ENCODE data around the gene ZBTB42. TPM values are rescaled to one million over a fixed set of nuclear protein-coding genes. Genes with fewer than 3 reads are reported as not detected.

Gene ZBTB42
- total and polyA plus RNA-seq, 2 of the 13 experiments (the other 11 are each of a cell fraction or from before 2014, with no cell fraction given), result 2.8 to 4.2 TPM

GRCh38 chr14:104852280-104852663, 51.4 kb downstream of the ZBTB42 start:
- Histone ChIP-seq H3K27me3 (ENCODE audit: control insufficient read depth in 1 of 2, insufficient read depth in 2 of 2, low read length in 2 of 2) (peaks cover 6 to 21% of the 10 kb centered on the region in 2 experiments; a peak in 4 of 5 replicates), H3K4me3 (replicated peaks in 1 of 3; ENCODE audit: insufficient read depth in 1 of 3, low read depth in 2 of 3, low read length in 3 of 3) (no peak overlapping the region), H3K9ac (ENCODE audit: insufficient read depth, low read depth, low read length) (no peak overlapping the region), H3K4me2 (ENCODE audit: low read depth, low read length) (no peak overlapping the region), H3K4me1 (ENCODE audit: insufficient read depth, low read length) (peaks cover 14% of the 10 kb centered on the region), H2AFZ (ENCODE audit: low read length) (no peak overlapping the region), H3K36me3 (replicated peaks in 1 of 2; ENCODE audit: control insufficient read depth in 1 of 2, insufficient read depth in 2 of 2, low read length in 2 of 2) (no peaks in the 10 kb centered on the region), H3K9me3 (ENCODE audit: low read length) (no peaks in the 10 kb centered on the region), H4K20me1 (ENCODE audit: insufficient read depth, low read length) (0 out of 2 replicates have a peak, but pooled peaks cover 2% of the 10 kb centered on the region), H3K27ac (ENCODE audit: extremely low read length, insufficient read depth, low read length) (no peak overlapping the region), H3K79me2 (ENCODE audit: insufficient read depth, low read length) (no peaks in the 10 kb centered on the region)
- DNase-seq (ENCODE audit: low spot score) (no peak), FAIRE-seq (no peak), ATAC-seq (no peak)
- in situ Hi-C loops (cut with HindIII; ENCODE audit: extremely low pct_ligation_motif_present, low pct_unique_long_range_greater_than_20kb), result no loop called here
- POLR2A ChIA-PET, result interaction anchor here (0.7 kb wide), 1 partner anchor 12 kb away, joined by 3 read pairs; no protein-coding TSS in a partner anchor
- TF ChIP-seq CEBPB (IDR thresholded peaks at IDR 0.05; ENCODE audit: borderline replicate concordance, low read depth, low read length) (peak; percentile 67; the same call in 1 of the 2 replicates), ZNF646 (CRISPR knock-in tag; IDR thresholded peaks at IDR 0.05) (no peak)
- CTCF ChIA-PET (ENCODE audit: low intra/inter-chr PET ratio, low total read pairs), result no interaction called here
- no TSS peak for BruUV-seq (replicated peaks)
- intact Hi-C loops (cut with micrococcal nuclease; ENCODE audit: unreplicated experiment), result no loop called here
- 5% methylated on average over 4 of the region's 8 CpGs for WGBS (ENCODE audit: low lambda C conversion rate)

Other genes with a start within 250 kb of the ZBTB42 start
- not detected in 2 replicates for gene C14orf180, start 221.3 kb upstream of the ZBTB42 start, total RNA-seq (2016; rRNA removed; fragmentation: Illumina TruSeq; extraction: Trizol)
- gene C14orf180, start 221.3 kb upstream of the ZBTB42 start, polyA plus RNA-seq (2011; rRNA removed), result not detected in 2 replicates
- not detected in 2 replicates for gene TMEM179, start 196.3 kb upstream of the ZBTB42 start, total RNA-seq (2016; rRNA removed; fragmentation: Illumina TruSeq; extraction: Trizol)
- not detected in 2 replicates for gene TMEM179, start 196.3 kb upstream of the ZBTB42 start, polyA plus RNA-seq (2011; rRNA removed)
- gene INF2, start 111.5 kb upstream of the ZBTB42 start, total RNA-seq (2016; rRNA removed; fragmentation: Illumina TruSeq; extraction: Trizol), result 16.4 and 18.1 TPM in 2 replicates
- gene INF2, start 111.5 kb upstream of the ZBTB42 start, polyA plus RNA-seq (2011; rRNA removed), result 26.4 and 33.4 TPM in 2 replicates
- 0.98 and 1.0 TPM in 2 replicates for gene ADSS1, start 76.9 kb upstream of the ZBTB42 start, total RNA-seq (2016; rRNA removed; fragmentation: Illumina TruSeq; extraction: Trizol)
- gene ADSS1, start 76.9 kb upstream of the ZBTB42 start, polyA plus RNA-seq (2011; rRNA removed), result 36.7 and 45.2 TPM in 2 replicates
- 153 and 186 TPM in 2 replicates for gene SIVA1, start 48.0 kb upstream of the ZBTB42 start, total RNA-seq (2016; rRNA removed; fragmentation: Illumina TruSeq; extraction: Trizol)
- gene SIVA1, start 48.0 kb upstream of the ZBTB42 start, polyA plus RNA-seq (2011; rRNA removed), result 123 and 142 TPM in 2 replicates
- gene AKT1, start 5.4 kb upstream of the ZBTB42 start, total RNA-seq (2016; rRNA removed; fragmentation: Illumina TruSeq; extraction: Trizol), result 85.7 and 96.2 TPM in 2 replicates
- gene AKT1, start 5.4 kb upstream of the ZBTB42 start, polyA plus RNA-seq (2011; rRNA removed), result 116 and 135 TPM in 2 replicates
- 4.4 and 8.8 TPM in 2 replicates for gene CEP170B, start 64.2 kb downstream of the ZBTB42 start, total RNA-seq (2016; rRNA removed; fragmentation: Illumina TruSeq; extraction: Trizol)
- 4.3 and 6.2 TPM in 2 replicates for gene CEP170B, start 64.2 kb downstream of the ZBTB42 start, polyA plus RNA-seq (2011; rRNA removed)
- not detected in 2 replicates for gene PLD4, start 123.8 kb downstream of the ZBTB42 start, total RNA-seq (2016; rRNA removed; fragmentation: Illumina TruSeq; extraction: Trizol)
- gene PLD4, start 123.8 kb downstream of the ZBTB42 start, polyA plus RNA-seq (2011; rRNA removed), result not detected in 2 replicates
- 0.15 and 0.18 TPM in 2 replicates for gene AHNAK2, start 177.3 kb downstream of the ZBTB42 start, total RNA-seq (2016; rRNA removed; fragmentation: Illumina TruSeq; extraction: Trizol)
- 0.10 and 0.11 TPM in 2 replicates for gene AHNAK2, start 177.3 kb downstream of the ZBTB42 start, polyA plus RNA-seq (2011; rRNA removed)
- gene CLBA1, start 184.7 kb downstream of the ZBTB42 start, total RNA-seq (2016; rRNA removed; fragmentation: Illumina TruSeq; extraction: Trizol), result 1.4 and 1.5 TPM in 2 replicates
- gene CLBA1, start 184.7 kb downstream of the ZBTB42 start, polyA plus RNA-seq (2011; rRNA removed), result 1.2 and 1.3 TPM in 2 replicates
- gene CDCA4, start 220.0 kb downstream of the ZBTB42 start, total RNA-seq (2016; rRNA removed; fragmentation: Illumina TruSeq; extraction: Trizol), result 42.1 and 43.1 TPM in 2 replicates
- 17.7 and 19.7 TPM in 2 replicates for gene CDCA4, start 220.0 kb downstream of the ZBTB42 start, polyA plus RNA-seq (2011; rRNA removed)

Measured in HepG2 (cell line).